ENCODE measurements around the gene SEBOX. TPM values are rescaled to one million over a fixed set of nuclear protein-coding genes. Genes with fewer than 3 reads are reported as not detected.

Gene SEBOX
- total RNA-seq, 2 donors from 2014 or later, result not detected

DNA sequence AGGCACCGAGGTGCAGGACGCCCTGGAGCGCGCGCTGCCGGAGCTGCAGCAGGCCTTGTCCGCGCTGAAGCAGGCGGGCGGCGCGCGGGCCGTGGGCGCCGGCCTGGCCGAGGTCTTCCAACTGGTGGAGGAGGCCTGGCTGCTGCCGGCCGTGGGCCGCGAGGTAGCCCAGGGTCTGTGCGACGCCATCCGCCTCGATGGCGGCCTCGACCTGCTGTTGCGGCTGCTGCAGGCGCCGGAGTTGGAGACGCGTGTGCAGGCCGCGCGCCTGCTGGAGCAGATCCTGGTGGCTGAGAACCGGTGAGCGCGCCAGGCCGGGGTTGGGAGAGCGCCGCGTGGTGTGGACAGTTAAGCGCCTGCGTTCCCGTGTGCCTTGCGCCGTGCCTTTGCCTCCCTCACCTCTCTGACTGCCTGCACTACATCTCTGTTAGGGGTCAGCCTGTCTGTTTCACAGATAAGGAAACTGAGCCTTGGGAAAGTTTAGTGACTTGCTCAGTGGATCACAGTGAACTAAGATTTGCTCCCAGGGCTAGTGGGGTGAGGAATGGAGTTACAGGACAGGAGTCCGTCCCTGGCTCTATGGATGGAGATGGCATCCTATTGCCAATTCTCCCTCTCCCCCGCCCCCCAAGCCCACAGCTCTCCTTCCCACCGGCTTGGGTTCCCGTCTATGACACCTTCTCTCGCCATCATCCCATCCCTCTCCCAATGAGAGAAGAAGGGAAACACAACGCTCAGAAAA is 7.4 kb upstream of the SEBOX start:
- Histone ChIP-seq H3K4me1 (peaks cover 40% of the 10 kb centered on the region), H3K36me3 (replicated peaks in 1 of 2; ENCODE audit: insufficient read depth in 1 of 2, low read depth in 2 of 2) (no peaks in the 10 kb centered on the region), H3K27ac (peak overlapping the region in 3 of 4 donors; percentile 9 to 82 (median 72)), H3K4me3 (no peak overlapping the region), H3K27me3 (no peaks in the 10 kb centered on the region), H3K9me3 (no peaks in the 10 kb centered on the region)
- intact Hi-C loops (cut with DNase I), result no loop called here
- ATAC-seq (peak; percentile 5), DNase-seq (peak in 1 of 4 donors; percentile 29)
- 26 to 59% methylated on average over 24 to 49 of the region's 53 CpGs for WGBS, 2 donors
- TF ChIP-seq, protein P1, sequence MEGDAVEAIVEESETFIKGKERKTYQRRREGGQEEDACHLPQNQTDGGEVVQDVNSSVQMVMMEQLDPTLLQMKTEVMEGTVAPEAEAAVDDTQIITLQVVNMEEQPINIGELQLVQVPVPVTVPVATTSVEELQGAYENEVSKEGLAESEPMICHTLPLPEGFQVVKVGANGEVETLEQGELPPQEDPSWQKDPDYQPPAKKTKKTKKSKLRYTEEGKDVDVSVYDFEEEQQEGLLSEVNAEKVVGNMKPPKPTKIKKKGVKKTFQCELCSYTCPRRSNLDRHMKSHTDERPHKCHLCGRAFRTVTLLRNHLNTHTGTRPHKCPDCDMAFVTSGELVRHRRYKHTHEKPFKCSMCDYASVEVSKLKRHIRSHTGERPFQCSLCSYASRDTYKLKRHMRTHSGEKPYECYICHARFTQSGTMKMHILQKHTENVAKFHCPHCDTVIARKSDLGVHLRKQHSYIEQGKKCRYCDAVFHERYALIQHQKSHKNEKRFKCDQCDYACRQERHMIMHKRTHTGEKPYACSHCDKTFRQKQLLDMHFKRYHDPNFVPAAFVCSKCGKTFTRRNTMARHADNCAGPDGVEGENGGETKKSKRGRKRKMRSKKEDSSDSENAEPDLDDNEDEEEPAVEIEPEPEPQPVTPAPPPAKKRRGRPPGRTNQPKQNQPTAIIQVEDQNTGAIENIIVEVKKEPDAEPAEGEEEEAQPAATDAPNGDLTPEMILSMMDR (IDR thresholded peaks at IDR 0.05), result no peak
- TF ChIP-seq POLR2A (IDR thresholded peaks at IDR 0.05), result no peak

DNA sequence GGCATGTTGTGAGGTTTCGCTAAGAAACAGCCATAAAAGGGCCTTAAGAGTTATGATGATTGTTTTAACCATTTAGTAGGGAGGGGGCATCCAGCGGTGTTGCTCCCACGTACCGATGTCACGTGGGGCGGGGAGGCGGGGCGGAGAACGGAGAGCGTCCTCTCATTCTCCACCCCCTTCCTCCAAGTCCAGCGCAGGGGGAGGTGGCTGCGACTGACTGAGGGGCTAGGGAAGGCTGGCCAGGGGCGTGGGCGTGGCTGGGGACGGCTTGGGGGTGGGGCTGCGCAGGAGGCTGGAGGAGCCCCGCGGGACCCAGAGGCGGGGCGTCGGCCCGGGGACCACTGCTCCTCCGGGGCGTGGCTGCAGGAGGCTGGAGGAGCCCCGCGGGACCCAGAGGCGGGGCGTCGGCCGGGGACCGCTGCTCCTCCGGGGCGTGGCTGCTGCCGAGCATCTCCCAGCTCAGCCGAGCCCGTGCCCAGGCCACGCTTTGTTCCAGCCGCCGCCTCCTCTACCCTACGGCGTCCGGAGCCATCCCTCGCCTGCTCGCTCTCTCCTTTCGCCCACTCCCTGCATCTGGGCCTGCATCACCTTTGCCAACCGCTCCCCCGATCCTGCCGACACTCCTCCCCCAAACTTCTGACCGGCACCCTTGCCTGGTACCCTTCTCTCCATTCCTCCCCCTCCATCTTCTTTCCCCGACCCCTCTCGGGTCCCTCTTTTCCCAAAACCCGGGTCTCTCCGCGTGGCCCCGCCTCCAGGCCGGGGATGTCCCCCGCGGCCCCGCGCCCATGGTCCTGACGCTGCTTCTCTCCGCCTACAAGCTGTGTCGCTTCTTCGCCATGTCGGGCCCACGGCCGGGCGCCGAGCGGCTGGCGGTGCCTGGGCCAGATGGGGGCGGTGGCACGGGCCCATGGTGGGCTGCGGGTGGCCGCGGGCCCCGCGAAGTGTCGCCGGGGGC is 6.5 kb upstream of the SEBOX start, which contains the start of gene SARM1:
SARM1 (plus strand) TSS at position 450 of the 958 bp plus-strand sequence; CDS start at position 789, 339 bp downstream.
- H3K27ac ChIP-seq, result peak within 1 kb of the TSS; percentile 25 to 82 (median 60)
- intact Hi-C loops (cut with DNase I), result no loop called here
- DNase-seq, result peak; percentile 63 to 72 (median 70)

DNA sequence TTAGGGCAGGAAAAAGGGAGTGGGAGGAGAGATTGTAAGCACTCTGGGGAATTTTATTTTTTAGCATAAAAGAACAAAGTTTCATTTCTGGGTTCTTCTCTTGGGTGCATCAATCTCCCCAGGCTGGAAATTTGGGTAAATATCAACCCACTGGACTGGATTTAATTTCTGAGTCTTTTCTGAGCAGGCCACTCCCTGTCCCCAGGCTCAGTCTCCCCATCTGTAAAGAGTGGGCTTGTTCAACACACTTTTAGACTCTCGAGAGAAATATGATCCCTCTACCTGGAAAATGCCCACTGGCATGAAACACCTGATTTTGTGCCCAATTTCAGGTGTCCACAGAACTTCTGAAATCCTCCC is 5.7 kb upstream of the SEBOX start:
- DNase-seq, result no peak
- Histone ChIP-seq H3K4me3 (no peak overlapping the region), H3K9me3 (no peaks in the 10 kb centered on the region), H3K27ac (peak overlapping the region; percentile 25 to 82 (median 60)), H3K36me3 (replicated peaks in 1 of 2; ENCODE audit: insufficient read depth in 1 of 2, low read depth in 2 of 2) (no peaks in the 10 kb centered on the region), H3K4me1 (peaks cover 40% of the 10 kb centered on the region), H3K27me3 (no peaks in the 10 kb centered on the region)
- intact Hi-C loops (cut with DNase I), result no loop called here
- peak; percentile 12 for ATAC-seq
- TF ChIP-seq POLR2A (IDR thresholded peaks at IDR 0.05), result no peak
- TF ChIP-seq, protein P1 (IDR thresholded peaks at IDR 0.05), result no peak
- WGBS, 2 donors, result 14 to 32% methylated on average over 1 of the region's 1 CpG

More for the DNA sequence above, 6.5 kb upstream of the SEBOX start, which contains the start of gene SARM1:
- peak within 1 kb of the TSS in 1 of 2 donors; percentile 21 for H3K4me3 ChIP-seq
- no peaks in the 10 kb centered on the region for H3K9me3 ChIP-seq
- H3K36me3 ChIP-seq (replicated peaks in 1 of 2; ENCODE audit: insufficient read depth in 1 of 2, low read depth in 2 of 2), result no peaks in the 10 kb centered on the region
- 1% methylated on average over 45 to 78 of the region's 80 CpGs for WGBS, 2 donors
- H3K27me3 ChIP-seq, result no peaks in the 10 kb centered on the region
- H3K4me1 ChIP-seq, result peaks cover 40% of the 10 kb centered on the region
- peak in 2 of 3 donors; percentile 17 to 25 for TF ChIP-seq POLR2A (IDR thresholded peaks at IDR 0.05)
- TF ChIP-seq, protein P1 (IDR thresholded peaks at IDR 0.05), result no peak
- ATAC-seq, result peak; percentile 65

DNA sequence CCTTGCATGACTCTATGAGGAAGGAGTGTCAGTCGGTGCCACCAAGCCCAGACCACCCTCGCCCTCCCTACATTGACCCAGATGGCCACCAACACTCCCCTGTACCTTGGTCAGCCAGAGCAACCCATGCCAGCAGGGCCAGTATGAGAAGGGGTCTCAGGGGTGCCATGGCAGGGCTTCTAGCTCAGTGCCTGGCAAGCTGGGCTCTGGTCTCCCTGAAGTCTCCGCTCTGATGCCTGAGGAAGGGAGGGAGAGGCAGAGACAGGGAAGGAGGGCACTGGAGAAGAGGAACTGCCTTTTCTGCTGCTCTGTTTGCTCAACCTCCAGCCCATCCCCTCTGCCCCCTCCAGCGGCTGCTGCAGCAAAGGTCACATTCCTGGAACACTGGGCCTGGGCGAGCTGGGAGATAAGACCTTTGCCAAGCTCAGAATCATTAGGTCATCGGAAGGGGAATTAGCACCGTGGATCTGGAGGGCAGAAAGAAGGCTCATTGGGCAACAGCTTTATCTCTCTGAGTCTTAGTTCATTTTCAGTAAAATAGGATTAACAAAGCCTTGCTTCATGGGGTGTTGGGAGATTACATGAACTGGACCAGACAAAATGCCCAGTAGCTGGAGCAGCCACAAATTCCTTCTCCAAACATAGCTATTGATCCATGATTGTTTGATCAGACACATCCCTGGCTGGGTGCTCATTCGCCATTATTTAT is 5.2 kb upstream of the SEBOX start, which contains the start of gene VTN:
VTN (minus strand) TSS at position 273 of the 709 bp plus-strand sequence; CDS start at position 169, 104 bp downstream.
- WGBS, 2 donors, result 4 to 17% methylated on average over 4 to 8 of the region's 8 CpGs
- ATAC-seq, result peak; percentile 80

More for the DNA sequence above, 5.2 kb upstream of the SEBOX start, which contains the start of gene VTN:
- no peak within 1 kb of the TSS for H3K4me3 ChIP-seq
- intact Hi-C loops (cut with DNase I), result no loop called here
- H3K36me3 ChIP-seq (replicated peaks in 1 of 2; ENCODE audit: insufficient read depth in 1 of 2, low read depth in 2 of 2), result no peaks in the 10 kb centered on the region
- H3K9me3 ChIP-seq, result no peaks in the 10 kb centered on the region
- peak within 1 kb of the TSS; percentile 25 to 82 (median 60) for H3K27ac ChIP-seq
- no peak for TF ChIP-seq POLR2A (IDR thresholded peaks at IDR 0.05)
- TF ChIP-seq, protein P1 (IDR thresholded peaks at IDR 0.05), result peak in 3 of 7 experiments; percentile 7 to 23 (median 18)
- DNase-seq, result peak; percentile 64 to 84 (median 75)
- H3K4me1 ChIP-seq, result peaks cover 40% of the 10 kb centered on the region
- H3K27me3 ChIP-seq, result no peaks in the 10 kb centered on the region
